Vagina (tissue), 2 donors: ENCODE results near the gene NOTCH3.

Experiments used
- POLR2AphosphoS5 ChIP-seq, 2 donors: sonication (generic); formaldehyde crosslinking; IDR thresholded peaks; one replicate each; pipeline ENCODE4 v1.9.0; 2017; ENCODE audit warnings: antibody characterized with exemption in 2 of 2, mild to moderate bottlenecking in 2 of 2, low read depth in 1 of 2; ENCODE audit not compliant: insufficient read depth in 1 of 2
- TF ChIP-seq, protein P1 (sequence below), 3 experiments: fragments of 450-650 bp in 2 of 3; fragments of 200-600 bp in 1 of 3; sonication (generic) in 1 of 3; IDR thresholded peaks; one replicate each; pipeline ENCODE4 v1.5.1; 2017 to 2019; ENCODE audit warnings: antibody characterized with exemption in 3 of 3, mild to moderate bottlenecking in 2 of 3, moderate library complexity in 2 of 3

DNA sequence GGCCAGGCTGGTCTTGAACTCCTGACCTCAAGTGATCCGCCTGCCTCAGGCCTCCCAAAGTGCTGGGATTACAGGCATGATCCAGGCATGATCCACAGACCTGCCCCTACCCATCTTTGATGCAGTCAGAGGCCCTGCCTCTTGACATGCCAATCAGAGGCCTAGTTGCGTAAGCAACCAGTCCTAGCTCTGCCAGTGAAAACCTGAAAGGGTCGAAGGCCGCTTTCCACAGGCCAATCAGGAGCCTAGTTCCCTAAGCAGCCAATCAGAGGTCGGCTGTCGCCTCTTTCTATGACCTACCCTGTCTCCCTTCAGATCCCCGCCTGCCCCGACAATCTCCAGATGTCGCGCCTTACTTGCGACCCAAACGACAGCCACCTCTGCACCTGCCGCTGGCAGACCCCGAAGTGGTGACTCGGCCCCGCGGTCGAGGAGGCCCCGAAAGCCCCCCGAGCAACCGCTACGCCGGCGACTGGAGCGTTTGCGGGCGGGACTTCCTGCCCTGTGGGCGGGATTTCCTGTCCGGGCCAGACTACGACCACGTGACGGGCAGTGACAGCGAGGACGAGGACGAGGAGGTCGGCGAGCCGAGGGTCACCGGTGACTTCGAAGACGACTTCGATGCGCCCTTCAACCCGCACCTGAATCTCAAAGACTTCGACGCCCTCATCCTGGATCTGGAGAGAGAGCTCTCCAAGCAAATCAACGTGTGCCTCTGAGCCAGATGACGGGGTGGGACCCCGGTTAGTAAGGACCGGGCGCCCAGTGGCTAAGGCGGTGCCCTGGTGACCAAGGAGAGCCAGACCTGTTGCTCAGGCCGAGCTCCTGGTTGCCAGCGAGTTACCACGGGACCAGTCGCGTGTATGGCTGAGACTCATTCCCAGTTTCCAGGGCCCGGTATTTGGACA, 87.3 kb downstream of the NOTCH3 start:
- TF ChIP-seq, protein P1, sequence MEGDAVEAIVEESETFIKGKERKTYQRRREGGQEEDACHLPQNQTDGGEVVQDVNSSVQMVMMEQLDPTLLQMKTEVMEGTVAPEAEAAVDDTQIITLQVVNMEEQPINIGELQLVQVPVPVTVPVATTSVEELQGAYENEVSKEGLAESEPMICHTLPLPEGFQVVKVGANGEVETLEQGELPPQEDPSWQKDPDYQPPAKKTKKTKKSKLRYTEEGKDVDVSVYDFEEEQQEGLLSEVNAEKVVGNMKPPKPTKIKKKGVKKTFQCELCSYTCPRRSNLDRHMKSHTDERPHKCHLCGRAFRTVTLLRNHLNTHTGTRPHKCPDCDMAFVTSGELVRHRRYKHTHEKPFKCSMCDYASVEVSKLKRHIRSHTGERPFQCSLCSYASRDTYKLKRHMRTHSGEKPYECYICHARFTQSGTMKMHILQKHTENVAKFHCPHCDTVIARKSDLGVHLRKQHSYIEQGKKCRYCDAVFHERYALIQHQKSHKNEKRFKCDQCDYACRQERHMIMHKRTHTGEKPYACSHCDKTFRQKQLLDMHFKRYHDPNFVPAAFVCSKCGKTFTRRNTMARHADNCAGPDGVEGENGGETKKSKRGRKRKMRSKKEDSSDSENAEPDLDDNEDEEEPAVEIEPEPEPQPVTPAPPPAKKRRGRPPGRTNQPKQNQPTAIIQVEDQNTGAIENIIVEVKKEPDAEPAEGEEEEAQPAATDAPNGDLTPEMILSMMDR (IDR thresholded peaks at IDR 0.05), result no peak
- TF ChIP-seq POLR2AphosphoS5 (IDR thresholded peaks at IDR 0.05; ENCODE audit: insufficient read depth in 1 of 2, low read depth in 1 of 2), result no peak
